KOPT-K1 (cell line): ENCODE measurements around the gene COL4A1.
"Not testable (repeated sequence)": the region's sequence is repeated elsewhere in the genome, so short reads cannot be mapped to it uniquely, and the experiment has no call there.

Experiments used
- H3K27ac ChIP-seq: fragments of 200-600 bp; sonication (generic); 2 replicates; pipeline ENCODE4 v1.5.1; 2016; ENCODE audit warnings: antibody characterized with exemption, mild to moderate bottlenecking, low read depth, low read length; ENCODE audit not compliant: poor library complexity, severe bottlenecking
- H3K36me3 ChIP-seq: fragments of 200-600 bp; sonication (generic); 2 replicates; pipeline ENCODE4 v1.5.1; 2017; ENCODE audit warnings: antibody characterized with exemption, mild to moderate bottlenecking, low read length, moderate library complexity; ENCODE audit not compliant: insufficient read depth
- H3K9me3 ChIP-seq: fragments of 200-600 bp; sonication (generic); 2 replicates; pipeline ENCODE4 v1.5.1; 2017; ENCODE audit warnings: antibody characterized with exemption, low read length, mild to moderate bottlenecking; ENCODE audit not compliant: insufficient read depth, poor library complexity, severe bottlenecking

COL4A1 gene

GRCh38 chr13:110126391-110126961, 180.5 kb downstream of the COL4A1 start:
- no peaks in the 10 kb centered on the region for H3K9me3 ChIP-seq
- H3K27ac ChIP-seq: no peak overlapping the region
- no peaks in the 10 kb centered on the region for H3K36me3 ChIP-seq

GRCh38 chr13:110125613-110126272, 181.2 kb downstream of the COL4A1 start:
- Histone ChIP-seq H3K27ac (no peak overlapping the region), H3K9me3 (no peaks in the 10 kb centered on the region), H3K36me3 (no peaks in the 10 kb centered on the region)

- Histone ChIP-seq H3K9me3 (no peaks in the 10 kb centered on the region), H3K36me3 (no peaks in the 10 kb centered on the region), H3K27ac (no peak overlapping the region)
Measured at GRCh38 chr13:110125157-110125556, 181.8 kb downstream of the COL4A1 start.

DNA sequence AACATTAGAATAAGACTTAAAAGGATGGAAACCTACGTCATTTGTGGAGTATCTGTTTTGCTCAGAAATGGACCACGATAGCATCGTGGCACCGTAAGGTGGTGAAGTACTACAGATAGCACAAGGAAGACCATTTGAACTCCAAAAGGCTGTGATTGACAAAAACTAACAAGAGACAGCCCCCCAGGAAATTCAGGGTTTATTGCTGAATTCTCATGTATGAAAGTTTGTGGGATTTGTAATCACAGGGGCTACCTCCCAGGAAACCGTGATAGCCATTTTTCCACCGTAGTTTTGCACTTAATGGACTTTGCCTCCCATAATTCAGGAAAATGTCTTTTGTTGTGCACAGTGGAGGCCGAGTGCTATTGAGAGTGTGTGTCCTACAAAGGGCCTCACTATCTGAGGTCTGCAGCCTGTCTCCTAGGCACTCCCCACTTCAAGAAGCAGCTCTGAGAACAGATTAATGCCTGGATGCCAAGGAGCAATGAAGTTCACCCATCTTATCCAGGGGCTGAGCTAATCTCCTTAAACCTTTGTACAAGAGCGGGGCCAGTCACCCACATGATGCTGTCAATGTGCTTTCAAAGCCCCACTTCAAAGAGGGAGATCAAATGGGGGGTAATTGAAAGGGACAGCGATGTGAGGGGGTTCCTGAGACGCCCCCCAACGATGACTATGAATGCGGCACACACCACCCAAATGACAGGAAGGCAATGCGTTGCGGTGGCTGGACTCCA, 182.6 kb downstream of the COL4A1 start:
- Histone ChIP-seq H3K27ac (no peak overlapping the region), H3K36me3 (no peaks in the 10 kb centered on the region), H3K9me3 (no peaks in the 10 kb centered on the region)

- no peaks in the 10 kb centered on the region for H3K36me3 ChIP-seq
- H3K9me3 ChIP-seq: no peaks in the 10 kb centered on the region
- no peak overlapping the region for H3K27ac ChIP-seq
Measured at GRCh38 chr13:110123041-110123809, 183.7 kb downstream of the COL4A1 start.

DNA sequence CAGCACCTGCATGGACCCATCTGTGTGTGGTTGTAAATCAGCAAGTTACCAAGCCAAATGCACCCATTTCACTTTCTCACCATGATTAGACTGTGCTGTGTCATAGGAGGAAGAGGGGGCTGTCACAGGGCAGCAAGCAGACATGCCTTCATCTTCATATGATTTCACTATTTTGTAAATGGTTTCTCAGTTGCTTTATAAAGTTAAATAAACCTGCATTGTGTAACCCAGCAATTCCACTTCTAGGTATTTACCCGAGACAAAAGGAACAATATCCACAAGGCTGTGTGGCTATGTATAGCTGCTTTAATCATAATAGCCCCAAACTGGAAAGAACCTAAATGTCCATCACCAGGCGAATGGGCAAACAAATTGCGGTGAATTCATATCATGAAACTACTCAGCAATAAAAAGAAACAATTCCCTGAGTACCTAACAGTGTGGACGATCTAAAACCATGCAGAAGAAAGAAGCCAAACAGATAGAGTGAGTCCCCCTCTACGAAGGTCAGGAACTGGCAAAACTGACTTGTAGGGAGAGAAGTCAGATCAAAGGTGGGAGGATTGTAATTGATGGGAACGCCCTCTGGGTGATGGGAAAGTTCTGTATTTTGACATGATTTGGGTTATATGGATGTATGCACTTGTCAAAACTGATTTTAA, 185.4 kb downstream of the COL4A1 start:
- Histone ChIP-seq H3K9me3 (no peaks in the 10 kb centered on the region), H3K27ac (no peak overlapping the region), H3K36me3 (no peaks in the 10 kb centered on the region)

- Histone ChIP-seq H3K27ac (no peak overlapping the region), H3K9me3 (no peaks in the 10 kb centered on the region), H3K36me3 (no peaks in the 10 kb centered on the region)
Measured at GRCh38 chr13:110119935-110120905, 186.7 kb downstream of the COL4A1 start.

GRCh38 chr13:110118106-110118505, 188.9 kb downstream of the COL4A1 start:
- Histone ChIP-seq H3K36me3 (no peaks in the 10 kb centered on the region), H3K27ac (no peak overlapping the region), H3K9me3 (no peaks in the 10 kb centered on the region)

DNA sequence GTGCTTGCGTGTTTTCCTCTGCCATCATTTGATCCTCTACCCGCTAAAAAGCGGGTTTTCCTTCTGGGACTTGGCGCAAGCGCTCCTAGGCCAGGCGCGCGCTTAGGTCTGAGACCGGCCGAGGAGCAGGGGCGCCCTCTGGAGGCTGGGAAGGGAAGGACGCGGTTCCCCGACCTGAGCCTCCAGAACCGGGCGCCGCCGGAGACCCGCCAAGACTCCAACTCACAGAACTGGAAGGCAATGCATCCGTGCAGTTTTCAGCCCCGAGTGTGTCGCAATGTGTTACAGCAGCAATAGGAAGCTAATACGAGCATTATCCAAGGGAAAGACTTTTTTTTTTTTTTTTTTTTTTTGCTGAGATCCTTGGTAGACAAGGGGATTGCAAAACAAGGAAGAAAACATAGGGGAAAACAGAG, 190.9 kb downstream of the COL4A1 start:
- Histone ChIP-seq H3K27ac (no peak overlapping the region), H3K9me3 (no peaks in the 10 kb centered on the region), H3K36me3 (no peaks in the 10 kb centered on the region)

- H3K36me3 ChIP-seq: no peaks in the 10 kb centered on the region
- no peak overlapping the region for H3K27ac ChIP-seq
- H3K9me3 ChIP-seq: no peaks in the 10 kb centered on the region
Measured at GRCh38 chr13:110115591-110115990, 191.4 kb downstream of the COL4A1 start.

- Histone ChIP-seq H3K27ac (no peak overlapping the region), H3K9me3 (no peaks in the 10 kb centered on the region), H3K36me3 (no peaks in the 10 kb centered on the region)
Measured at GRCh38 chr13:110114316-110114715, 192.6 kb downstream of the COL4A1 start.

DNA sequence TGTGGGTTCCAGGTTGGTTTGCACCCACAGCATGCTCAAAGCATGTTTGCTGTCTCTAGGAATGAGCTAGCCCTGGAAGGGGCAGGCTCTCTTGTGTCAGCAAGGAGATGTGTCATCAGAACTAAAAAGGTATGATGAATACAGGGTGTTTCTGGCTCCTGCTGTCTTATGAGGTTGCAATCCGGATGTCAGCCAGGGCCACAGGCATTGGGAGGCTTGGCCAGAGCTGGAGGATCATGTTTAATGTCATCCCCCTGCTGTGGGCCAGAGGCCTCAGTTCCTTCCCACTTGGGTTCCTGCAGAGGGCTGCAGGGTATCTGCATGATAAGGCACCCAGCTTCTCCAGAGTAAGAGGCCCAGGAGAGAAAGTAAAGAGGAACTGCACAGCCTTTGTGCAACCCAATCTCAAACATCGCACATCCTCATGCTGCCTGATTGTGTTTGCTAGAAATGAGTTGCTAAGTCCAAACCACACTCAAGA, 193.6 kb downstream of the COL4A1 start:
- Histone ChIP-seq H3K9me3 (no peaks in the 10 kb centered on the region), H3K27ac (no peak overlapping the region), H3K36me3 (no peaks in the 10 kb centered on the region)

GRCh38 chr13:110112379-110112778, 194.6 kb downstream of the COL4A1 start:
- H3K36me3 ChIP-seq, H3K27ac ChIP-seq, H3K9me3 ChIP-seq: not testable (repeated sequence)

DNA sequence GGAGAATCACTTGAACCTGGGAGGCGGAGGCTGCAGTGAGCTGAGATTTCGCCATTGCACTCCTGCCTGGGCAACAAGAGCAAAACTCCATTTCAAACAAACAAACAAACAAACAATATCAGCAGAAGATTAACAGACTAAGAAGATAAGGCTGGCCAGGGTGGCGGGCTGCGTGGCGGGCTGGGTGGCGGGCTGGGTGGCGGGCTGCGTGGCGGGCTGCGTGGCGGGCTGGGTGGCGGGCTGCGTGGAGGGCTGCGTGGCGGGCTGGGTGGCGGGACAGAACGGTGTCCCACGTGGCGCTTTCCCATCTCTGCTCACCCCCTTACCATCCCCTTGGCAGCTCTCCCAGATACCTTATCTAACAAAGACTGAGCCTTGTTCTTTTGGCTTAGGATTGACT, 196.2 kb downstream of the COL4A1 start:
- H3K9me3 ChIP-seq: no peaks in the 10 kb centered on the region
- H3K27ac ChIP-seq: no peak overlapping the region
- no peaks in the 10 kb centered on the region for H3K36me3 ChIP-seq
